RCC 7860 (cell line): Measurements from ENCODE around the gene WNT7A.
"Not testable (repeated sequence)": the region's sequence is repeated elsewhere in the genome, so short reads cannot be mapped to it uniquely, and the experiment has no call there.

Source experiments
- DNase-seq: peaks from one replicate; pipeline ENCODE4 v3.0.0-alpha.2; 2015; ENCODE audit warnings: low spot score
- FAIRE-seq: peaks from 2 replicates; lab custom pipeline; 2012; peaks lifted over from hg19 to GRCh38; lab: Jason Lieb, UNC

Gene WNT7A

DNA sequence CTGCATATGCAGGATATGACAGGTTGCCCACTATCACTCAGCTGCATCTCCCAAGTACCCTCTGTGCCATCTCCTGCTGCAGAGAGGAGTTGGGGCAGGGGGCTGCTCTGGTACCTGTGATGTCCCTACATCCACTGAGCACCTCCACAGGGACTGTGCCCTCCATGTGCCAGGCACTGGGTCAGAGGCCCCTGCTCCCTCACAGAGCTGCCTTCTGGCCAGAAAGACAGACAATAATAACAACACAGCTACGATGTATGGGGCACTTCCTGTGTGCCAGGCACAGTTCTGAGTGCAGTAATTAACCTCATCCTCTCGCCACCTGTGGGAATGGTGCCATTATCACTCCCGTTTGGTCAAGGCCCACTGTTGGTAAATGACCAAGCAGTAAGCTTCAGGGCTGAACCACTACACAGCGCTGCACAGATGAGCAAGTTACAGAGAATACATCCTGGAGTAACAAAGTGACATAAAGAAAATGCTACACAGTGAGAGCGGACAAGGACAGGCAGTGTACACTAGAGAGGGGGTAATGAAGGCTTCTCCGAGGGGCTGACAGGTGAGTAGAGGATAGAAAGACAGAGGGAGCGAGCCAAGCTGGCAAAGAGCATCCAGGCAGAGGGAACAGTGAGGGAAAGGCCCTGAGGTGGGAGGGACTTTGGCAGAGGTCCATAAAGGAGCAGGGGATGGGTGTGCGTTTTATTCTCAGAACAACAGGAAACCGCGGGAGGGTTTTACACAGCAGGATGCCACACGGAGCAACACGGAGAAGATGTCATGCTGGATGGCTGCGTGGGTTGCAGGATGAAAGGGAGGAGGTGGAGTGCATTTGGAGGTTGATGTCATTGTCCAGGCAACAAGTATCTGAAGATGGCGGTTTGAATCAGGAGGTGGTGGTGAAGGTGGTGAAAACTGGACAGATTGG lies 13.6 kb downstream of the WNT7A start:
- FAIRE-seq: no peak
- DNase-seq: no peak

DNA sequence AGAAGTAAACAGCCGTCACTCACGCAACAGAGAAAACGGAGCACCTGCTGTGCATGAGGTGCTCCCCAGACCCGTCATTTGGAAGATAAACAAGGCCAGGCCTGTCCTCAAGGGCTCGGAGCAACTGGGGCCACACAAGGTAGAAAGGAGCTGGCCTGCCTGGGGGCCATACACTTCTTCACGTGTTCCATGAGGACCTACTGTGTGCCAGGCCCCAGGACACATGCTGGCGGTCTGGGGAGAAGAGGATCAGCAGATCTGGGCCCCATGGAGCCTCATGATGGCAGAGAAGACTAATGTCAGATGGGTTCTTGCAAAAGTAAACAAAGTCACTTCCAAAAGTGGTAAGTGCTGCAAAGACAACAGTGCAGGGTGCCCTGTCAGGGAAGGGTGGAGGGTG lies 14.3 kb downstream of the WNT7A start:
- no peak for FAIRE-seq
- DNase-seq: no peak

DNA sequence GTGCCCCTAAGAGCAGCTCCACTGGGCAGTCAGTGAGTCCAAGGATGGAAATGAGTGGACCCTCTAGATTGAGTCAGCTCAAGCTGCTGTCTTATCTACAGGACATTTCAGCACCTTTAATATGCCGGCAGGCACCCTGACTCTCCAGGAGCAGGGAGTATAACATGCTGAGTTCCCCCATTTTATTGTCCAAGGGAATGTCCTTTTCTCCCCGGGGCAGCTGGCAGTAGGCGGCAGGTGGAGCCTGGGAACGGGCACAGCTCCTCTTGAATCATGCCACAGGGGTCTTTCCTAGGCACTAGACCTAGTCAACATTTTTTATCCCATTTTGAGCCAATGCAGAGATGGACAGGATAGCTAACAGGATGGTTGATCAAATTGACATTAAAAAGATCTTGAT lies 14.8 kb downstream of the WNT7A start:
- DNase-seq: no peak
- no peak for FAIRE-seq

DNA sequence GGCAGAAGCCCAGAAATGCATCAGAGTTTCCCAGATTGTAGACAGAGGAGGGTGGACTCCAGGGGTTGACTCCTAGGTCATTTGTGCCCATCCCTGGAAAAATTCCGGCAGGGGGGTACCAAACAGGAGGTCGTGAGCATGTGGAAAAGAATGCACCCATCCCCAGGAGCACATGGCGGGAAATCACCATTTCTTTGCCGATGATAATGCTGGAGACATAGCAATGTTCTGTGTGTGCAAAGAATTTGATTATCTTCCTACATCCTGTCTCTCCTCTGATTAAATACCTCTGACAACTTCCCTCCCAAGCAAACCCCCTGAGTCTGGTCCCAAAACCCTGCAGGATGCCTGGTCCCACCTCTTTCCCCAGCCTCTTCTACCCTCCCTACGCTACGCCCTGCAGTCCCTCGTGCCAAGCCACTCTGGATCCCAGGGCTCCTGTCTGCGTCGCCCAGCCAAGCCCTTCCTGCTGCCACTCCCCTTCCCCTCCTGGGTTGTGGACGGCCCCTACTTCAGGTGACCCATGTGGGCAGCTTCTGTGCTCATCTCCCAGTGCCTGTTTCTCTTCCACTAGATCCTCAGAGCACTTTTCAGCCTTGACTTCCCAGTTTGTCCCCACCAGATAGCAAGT lies 15.8 kb downstream of the WNT7A start:
- DNase-seq (no peak), FAIRE-seq (no peak)

DNA sequence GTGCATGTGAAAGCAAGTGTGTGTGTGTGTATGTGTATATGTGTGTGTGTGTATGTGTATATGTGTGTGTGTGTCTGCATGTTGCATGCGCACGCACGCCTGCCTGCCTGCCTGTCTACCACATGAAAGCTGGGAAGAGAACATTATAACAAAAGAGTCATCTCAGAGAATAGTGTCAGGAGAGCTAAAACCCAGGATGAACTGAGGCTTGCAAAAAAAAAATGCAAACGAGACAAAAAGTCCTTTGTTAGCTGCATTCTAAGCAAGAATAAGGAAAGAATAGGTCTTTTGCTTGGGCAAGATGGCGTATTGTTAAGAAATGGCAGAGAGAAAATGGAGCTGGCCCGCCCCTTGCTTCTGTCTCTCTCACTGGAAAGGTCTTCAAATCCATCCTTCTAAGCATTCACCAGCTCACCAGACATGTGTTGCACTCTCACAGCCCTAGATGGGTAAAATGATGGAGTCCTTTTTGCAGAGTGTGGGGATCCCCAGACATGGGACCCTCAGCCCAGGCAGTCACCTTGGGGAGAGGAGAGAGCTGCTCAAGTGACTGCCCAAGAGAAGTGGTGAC lies 16.4 kb downstream of the WNT7A start:
- DNase-seq: no peak
- FAIRE-seq: no peak

DNA sequence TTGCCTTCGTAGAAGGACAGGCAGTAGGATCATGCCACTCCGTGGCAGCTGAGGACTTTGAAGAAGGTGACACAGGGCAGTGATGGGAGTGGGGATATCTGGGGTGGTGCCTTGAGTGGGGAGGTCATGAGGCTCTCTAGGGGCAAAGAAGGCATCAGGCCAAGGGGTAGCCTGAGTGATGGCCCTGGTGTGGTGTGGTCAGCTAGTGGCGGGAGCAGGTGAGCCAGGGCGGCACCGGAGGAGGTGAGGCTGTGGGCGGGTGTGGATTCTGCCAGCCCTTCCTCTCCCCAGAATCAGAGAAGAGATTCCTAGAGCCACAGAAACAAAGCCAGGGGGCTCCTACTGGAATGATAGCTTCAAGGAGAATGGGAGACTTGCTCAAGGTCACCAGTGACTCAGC lies 18.4 kb downstream of the WNT7A start:
- DNase-seq (no peak), FAIRE-seq (no peak)

DNA sequence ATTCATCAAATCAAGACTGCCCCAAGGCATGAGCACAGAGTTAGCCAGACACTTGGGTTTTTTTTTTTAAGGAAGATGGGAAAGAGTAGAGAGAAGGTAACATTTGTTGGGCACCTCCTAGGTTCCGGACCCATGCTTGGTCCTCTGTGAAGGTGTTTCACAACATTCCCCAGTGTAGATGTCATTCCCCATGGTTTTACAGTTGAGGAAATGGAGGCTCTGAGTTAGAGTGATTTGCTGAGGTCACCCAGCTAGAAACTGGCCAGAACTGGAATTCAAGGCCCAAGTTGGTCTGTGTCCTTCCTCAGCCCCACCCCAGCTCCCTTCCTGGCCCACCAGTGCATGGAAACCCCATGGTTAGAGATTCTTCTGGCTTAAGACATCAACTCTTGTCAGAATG lies 19.9 kb downstream of the WNT7A start:
- no peak for FAIRE-seq
- DNase-seq: no peak

DNA sequence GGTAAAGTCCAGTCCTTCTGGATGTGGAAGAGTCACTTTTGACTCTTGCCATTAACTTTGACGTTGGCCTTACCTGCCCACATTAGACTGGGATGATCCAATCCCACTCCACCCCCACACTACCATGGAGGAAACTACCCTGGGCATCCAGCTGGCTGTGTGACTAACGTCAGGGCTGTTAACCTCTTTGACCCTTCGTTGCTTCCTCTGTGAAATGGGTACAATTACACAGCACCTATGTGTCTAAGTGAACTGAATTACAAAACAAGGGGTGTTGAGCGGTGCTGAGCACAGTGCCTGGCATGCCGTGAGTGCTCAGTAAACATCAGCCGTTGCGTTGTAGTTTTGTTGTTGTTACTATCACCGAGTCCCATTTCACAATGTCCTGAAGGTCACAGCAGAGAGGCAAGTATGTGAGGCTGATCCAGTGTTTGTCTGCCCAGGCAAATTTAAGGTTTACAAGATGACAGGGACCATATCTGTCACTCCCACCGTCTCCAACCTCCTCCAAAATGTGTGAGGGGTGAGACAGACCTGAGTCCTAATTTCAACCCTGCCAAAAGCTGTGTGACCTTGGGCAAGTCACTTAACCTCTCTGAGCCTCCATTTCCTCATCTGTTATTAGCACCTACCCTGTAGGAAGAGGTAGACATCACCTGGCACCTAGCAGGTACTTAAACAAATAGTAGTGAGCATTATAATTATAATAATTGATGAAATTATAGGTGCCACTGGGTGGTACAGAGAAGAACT lies 20.9 kb downstream of the WNT7A start:
- DNase-seq (no peak), FAIRE-seq (no peak)

DNA sequence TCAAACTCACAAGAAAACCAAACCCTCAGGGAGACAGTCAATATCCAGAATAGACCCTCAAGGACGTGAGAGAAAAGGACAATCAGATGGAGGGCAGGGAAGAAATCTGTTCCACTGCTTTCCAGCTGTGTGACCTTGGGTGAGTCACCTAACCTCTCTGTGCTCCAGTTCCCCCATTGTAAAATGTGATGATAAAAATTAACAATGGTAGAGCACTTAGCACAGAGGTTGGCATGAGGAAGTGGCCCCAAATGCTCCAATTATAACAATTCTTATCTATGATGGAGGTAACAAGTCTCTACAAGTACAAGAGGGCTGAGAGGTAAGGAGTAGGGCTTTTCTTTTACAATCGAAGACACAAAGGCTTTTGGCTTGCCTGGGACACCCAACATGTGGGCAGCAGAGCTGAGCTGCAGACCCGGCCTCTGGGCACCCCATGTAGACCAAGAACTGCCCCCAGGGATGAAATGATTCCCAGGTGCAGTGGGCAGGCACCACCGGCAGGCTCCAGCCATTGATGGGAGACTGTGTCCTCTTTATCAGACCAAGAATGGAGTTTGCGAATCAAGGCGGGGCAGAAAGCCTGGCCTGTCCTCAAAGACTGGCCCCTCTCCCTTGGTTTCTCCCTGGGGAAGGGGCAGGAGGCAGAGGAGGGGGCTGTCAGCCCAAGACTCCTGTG lies 22.0 kb downstream of the WNT7A start:
- DNase-seq (no peak), FAIRE-seq (no peak)

DNA sequence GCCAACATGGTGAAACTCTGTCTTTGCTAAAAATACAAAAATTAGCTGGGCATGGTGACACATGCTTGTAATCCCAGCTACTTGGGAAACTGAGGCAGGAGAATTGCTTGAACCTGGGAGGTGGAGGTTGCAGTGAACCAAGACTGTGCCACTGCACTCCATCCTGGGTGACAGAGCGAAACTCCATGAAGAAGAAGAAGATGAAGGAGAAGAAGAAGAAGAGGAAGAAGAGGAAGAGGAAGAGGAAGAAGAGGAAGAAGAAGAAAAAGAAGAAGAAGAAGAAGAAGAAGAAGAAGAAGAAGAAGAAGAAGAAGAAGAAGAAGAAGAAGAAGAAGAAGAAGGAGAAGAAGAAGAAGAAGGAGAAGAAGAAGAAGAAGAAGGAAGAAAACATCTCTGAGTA lies 23.2 kb downstream of the WNT7A start:
- DNase-seq, FAIRE-seq: not testable (repeated sequence)

DNA sequence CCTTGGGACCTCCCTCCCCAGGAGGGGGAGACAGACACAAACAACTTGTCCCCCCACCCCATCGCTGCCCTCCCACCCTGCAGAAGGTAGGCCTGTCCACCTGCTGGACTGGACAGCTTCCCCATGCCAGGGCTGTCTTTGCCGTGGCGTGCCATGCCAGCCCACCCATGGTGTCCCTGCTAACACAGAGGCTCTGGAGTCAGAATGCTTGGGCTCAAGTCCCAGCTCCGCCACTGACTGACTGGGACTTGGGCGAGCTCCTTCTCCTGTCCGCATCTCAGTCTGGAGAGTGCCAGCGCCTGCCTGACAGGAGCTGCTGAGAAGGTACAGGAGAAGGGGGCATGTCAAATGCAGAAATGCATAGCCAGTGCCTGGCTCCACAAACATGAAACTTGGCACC lies 23.9 kb downstream of the WNT7A start:
- DNase-seq: no peak
- FAIRE-seq: no peak

DNA sequence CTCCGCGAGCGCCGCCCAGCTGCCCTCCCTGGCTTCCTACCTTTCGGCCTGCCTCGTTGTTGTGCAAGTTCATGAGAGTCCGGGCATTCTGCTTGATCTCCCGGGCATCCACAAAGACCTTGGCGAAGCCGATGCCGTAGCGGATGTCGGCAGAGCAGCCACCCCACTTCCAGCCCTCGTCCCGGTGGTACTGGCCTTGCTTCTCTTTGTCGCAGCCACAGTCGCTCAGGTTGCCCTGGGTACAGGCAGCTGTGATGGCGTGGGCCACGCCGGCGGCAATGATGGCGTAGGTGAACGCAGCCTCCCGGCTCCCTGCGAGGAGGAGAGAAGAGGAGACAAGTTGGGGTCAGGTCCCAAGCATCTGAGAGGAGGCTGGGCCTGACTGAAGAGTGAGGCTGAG lies 25.4 kb downstream of the WNT7A start:
- FAIRE-seq (no peak), DNase-seq (no peak)

DNA sequence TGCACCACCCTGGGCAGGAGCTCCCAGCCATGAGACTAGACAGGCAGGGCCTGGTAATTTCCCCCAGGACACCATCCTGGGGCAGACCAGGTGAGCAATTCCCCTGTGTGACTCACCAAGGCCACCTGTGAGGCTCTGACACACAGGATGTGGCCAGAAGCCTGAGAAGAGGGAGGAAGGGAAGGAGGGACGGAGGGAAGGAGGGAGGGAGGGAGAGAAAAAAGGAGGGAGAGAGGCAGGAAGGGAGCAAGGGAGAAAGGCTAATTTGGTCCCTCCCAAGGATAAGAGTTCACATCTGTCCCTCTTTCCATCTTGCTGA lies 25.9 kb downstream of the WNT7A start:
- FAIRE-seq (no peak), DNase-seq (peak; percentile 13)

DNA sequence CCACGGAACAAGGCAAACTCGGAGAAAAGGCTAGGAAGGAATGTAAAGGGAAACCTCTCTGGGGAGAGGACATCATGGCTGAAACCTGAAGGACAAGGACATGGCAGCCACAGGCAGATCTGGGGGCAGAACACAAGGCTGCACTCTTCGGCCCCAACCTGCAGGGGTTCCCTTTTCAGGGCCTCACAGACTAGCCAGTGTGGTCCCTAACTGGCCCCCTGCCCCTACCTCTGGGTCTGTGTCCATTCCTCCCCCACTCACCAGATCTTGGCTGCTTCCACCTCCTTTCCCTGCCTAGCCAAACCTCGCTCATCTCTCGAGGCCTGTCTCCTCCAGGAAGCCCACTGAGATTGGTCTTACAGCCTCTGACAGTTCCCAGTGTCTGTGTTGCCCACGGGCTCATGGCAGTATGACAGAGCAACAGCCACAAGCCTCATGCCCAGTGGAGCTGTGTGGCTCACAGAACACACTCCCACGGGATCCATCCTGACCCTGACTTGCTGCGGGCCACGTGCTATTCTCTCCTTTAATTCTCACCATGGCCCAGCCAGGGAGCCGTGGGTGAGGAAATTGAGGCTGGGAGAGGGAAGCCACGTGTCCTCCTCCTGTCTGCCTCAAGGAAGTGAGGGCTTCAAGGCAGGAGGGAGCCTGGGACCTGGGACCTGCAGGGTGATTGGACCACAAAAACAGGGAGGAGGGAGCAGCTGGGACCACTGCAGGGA lies 26.5 kb downstream of the WNT7A start:
- no peak for DNase-seq
- FAIRE-seq: no peak

DNA sequence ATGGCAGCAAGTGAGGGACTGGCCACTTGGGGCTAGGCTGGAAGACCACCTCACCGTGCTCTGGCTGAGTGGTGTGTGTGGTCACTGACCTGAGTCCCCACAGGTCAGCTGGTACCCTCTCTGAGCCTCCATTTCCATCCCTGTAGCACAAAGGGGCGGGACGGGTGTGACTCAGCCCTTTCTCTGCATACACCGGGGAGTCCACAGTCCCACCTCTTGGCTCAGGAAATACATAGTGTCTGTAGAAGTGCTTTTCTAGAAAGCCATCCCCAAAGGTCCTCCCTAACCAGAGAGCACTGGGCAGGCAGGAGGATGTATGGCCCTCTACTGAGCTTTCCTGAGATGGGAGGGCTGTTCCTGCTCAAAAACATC lies 27.2 kb downstream of the WNT7A start:
- DNase-seq (no peak), FAIRE-seq (no peak)

DNA sequence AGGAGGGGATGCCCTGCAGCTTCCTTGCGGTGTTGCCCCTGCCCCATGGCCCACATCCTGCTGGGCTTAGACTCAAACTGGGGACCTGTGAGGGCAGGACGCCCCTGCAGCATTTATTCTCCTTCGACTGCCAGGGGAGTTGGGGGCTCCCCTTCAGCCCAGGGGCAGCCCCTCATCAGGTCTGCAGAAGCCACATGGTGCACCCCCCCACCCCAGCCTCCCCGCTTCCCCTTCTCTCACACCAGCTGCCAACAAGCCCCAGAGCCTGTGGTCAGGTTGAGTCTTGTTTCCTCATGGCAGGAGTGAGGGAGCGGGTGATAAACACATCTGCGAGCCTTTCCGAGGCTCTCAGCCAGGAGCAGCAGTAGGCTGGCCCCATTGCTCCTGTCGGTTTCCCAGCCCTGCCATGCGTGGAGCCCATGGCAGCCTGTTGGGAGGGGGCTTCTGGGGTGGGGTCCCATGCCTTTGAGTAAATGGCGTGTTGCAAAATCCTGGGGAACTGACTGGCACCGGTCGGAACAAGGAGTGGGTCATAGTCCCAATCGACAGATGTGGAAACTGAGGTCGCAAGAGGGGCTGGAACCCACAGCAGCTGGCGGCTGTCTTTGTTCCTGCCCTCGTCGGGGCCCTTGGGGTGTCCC lies 27.8 kb downstream of the WNT7A start:
- FAIRE-seq (no peak), DNase-seq (no peak)

DNA sequence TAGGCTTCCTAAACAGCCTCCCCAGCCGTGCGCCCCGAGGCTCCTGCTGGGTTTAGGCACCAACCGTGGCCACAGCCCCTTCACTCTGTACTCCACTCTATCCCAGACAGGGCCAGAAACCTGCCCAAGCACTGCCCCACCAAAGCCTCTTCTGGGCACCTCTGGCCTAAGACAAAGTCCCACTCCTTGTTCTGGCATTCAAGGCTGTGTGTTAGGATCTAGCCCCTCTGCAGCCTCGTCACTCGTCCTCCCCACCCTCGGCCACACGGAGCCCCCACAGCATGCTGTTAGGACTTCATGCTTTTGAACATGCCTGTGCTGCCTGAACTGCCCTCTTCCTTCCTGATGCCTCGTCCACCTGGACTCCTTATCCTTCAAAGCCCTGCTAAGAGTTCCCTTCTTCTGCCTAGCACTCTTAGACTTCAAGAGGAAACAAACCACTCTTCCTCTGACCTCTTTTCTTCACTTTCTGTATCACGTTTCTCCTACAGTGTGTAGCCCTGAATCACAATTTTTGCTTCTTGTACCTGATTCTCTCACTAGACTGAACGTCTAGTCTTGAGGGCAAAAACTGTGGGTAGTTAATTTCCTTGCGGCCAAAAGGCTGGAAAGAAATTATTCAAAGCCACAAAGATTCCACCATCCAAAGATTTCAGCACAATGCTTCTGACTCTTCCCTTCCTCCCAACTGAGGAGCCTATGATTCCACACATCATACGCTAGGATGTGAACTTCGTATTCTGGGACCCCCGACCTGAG lies 28.6 kb downstream of the WNT7A start:
- DNase-seq: no peak
- FAIRE-seq: no peak

DNA sequence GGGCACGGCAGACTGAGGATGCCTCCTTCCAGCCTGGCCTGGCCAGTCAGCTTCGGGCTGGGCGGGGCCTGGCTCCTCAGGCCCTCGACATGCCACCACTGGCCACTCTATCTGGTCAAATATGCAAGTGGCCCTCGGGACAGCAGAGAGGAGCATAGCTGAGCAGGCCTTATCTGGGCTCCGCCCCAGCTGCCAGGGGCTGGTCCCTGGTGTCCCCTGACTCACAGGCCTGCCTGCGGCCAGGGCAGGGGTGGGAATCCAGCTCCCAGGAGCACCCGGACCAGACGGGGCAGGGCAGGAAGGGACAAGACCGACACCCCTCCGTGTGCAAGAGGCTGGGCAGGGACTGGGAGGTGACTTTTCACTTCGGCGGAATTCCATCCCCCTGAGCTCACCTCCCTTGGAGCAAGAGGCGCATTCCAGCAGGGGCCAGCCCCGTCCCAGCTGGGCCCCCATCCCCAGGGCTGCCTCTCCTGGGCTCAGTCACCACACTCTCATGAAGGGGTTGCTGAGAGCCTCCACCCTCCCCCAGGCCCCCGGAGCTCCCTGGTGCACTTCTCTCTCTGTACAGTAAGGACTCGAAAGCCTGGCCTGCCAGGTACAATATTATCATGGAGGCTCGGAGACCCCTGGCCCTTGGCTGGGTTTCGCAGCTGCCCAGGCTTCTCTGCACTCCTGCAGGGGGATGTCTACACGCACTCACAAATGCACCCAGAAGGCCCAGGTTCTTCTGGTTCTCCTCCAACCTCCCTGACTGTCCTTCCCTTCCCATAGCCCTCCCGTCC lies 29.5 kb downstream of the WNT7A start:
- DNase-seq (peak; percentile 47), FAIRE-seq (no peak)
